Fibroblast of skin of back (primary cell): ENCODE measurements around the gene AGAP1.

Experiments
- DNase-seq: peaks from one replicate; pipeline ENCODE4 v3.0.0-alpha.2; 2013

The AGAP1 gene

DNA sequence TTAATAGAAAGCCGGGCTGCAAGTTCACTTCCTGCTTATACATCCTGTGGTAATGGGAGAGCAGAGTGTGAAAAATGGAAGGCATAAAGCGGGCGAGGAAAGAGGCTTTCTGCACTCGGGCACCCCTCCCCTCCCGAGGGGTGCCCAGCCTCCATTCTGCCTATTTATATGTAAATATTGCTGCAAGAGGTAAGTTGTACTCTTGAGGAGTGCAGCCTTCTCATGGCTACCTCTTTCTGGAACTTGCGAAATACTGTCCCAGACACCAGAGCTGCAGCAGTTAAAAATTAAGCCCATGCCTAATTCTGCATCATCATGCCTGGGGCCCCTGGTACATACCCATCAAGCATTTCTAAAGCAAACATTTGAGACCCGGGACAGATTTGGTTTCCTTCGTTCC is 518.3 kb downstream of the AGAP1 start:
- no peak for DNase-seq

GRCh38 chr2:236014408-236015131 is 520.7 kb downstream of the AGAP1 start:
- no peak for DNase-seq

DNA sequence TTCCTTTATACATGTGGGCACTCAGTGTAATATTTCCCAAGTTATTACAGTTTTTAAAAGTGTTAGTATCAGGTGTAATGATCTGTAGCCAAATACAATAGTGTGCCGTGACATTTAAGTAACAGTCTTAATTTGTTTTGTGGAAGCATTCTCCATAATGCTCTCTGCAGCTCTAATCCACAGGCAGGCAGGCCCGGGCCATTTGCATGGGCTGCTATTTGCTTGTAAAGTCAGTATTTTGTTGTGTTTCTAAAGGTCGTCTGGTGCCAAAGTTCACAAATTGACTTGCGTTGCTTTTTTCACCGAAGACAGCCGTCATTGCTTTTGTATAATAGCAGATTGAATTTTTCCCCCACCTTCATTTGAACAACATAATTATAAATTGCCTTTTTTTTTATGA is 521.3 kb downstream of the AGAP1 start:
- DNase-seq = no peak

DNA sequence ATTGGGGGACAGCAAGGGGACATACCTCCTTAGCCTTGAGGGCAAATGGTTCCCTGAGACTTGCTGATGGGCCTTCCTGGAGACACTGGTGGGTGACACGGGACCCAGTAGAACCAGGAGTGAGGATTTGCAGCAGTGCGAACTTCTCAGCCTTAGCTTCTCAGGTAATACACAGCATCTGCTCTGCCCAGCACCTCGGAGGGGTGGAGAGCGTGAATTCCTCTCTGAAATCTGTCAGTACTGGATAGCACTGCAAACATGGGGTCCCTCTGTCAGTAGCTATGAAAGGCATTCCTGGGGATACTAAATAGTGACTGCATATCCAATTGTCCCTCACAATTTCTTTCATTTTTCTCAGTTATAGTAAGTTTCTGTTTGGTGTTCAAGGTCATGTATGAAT is 522.7 kb downstream of the AGAP1 start:
- DNase-seq = no peak

- no peak for DNase-seq
These were observed 523.6 kb downstream of the AGAP1 start for GRCh38 chr2:236017446-236017845.

DNA sequence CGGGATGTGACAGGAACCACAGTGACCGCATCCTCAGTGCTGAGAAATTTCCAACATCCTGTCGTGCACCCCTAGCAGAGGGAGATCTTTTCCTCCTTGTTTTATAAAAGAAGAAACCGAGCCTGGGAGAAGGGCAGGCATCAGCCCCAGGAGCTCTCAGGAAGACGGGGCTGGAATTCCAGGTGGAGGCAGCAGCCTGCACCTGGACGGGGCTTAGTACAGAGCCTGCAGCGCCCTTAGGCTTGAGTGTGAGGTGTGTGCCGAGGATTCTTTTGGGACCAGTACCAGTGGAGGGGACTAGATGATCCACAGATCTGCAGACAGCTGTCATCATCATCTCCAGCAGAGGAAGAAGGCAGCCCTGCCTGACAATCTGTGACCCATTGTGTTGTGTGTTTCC is 525.6 kb downstream of the AGAP1 start:
- DNase-seq = no peak

- DNase-seq = peak; percentile 51
These were observed 527.7 kb downstream of the AGAP1 start for GRCh38 chr2:236021499-236022057.

DNA sequence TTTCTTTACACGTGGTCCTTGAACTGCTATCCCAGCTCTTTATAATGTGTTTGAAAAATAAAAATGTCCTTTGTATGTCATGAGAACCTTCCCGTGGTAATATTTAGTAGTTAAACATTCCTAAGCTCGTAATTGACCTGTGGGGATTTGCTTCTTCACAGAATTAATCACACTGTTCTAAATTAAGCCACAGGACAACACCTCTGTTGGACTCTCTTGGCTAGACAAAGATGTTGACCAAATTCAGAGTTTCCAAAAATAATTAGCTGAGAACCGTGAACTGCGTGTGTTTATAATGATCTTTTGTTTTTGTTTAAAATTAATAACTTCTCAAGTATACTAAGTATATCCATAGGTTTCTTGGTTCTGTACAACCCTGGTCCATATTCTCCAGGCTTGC is 528.3 kb downstream of the AGAP1 start:
- DNase-seq = no peak

DNA sequence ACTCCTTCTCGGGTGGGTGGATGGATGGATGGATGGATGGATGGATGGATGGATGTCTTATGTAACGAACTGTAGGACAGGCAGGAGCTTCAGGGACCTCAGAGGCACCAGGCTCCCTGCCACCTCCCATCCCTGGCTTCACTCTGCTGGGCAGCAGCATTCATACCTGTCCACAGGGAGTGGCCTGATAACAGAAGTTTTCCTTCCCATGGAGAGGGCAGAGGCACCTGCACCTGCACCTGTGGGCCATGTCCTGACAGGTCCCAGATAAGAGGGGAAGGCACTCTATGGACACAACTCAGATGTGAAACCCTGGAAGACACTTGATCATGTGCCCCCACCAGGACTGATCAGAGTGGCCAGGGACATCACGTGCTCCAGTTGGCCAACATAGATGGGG is 532.0 kb downstream of the AGAP1 start:
- DNase-seq = no peak

DNA sequence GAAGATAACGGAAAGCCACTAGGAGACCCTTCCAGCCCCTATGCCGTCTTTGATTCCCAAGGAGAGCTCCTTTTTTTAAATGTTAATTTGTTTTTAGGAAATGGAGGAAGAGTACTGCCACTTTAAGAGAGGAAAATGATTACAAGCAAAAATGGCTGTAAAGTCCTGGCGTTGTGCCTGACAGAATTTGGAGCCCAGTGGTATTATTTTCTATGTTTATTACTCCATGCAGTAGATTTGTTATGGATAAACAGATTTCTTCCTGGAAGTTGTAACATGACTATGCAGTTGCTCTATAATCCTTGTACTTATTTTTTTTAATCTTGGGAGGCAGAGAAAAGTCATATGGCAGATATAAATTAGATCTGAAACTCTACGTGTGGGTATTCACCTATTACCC is 533.0 kb downstream of the AGAP1 start:
- DNase-seq = no peak

- DNase-seq = no peak
These were observed 534.2 kb downstream of the AGAP1 start for GRCh38 chr2:236028066-236028465.

DNA sequence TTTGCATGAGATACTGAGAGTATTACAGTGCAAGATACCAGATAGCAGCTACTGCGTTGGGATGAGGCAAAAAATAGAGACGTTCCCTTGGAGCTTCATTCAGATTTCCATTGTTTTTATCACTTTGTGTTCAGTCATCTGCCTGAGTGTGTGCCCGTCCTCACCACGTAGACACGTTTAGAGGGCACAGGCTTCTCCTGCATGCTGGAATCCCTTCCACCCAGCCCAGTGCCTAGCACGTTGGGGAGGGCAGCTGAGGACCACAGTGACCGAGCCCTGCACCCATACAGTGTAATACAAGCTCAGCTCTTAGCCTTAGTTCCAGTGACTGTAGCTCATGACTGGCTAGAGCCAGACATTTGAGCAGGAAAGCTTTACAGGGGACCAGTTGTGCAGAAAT is 539.6 kb downstream of the AGAP1 start:
- no peak for DNase-seq

GRCh38 chr2:236034974-236035373 is 541.1 kb downstream of the AGAP1 start:
- no peak for DNase-seq

- DNase-seq = no peak
These were observed 542.2 kb downstream of the AGAP1 start for GRCh38 chr2:236036045-236036444.

GRCh38 chr2:236038096-236038495 is 544.3 kb downstream of the AGAP1 start:
- no peak for DNase-seq

GRCh38 chr2:236040600-236041328 is 546.9 kb downstream of the AGAP1 start:
- DNase-seq = no peak

- DNase-seq = no peak
These were observed 547.8 kb downstream of the AGAP1 start for GRCh38 chr2:236041616-236042015.

- DNase-seq = no peak
These were observed 548.2 kb downstream of the AGAP1 start for GRCh38 chr2:236042087-236042486.

GRCh38 chr2:236044191-236044590 is 550.3 kb downstream of the AGAP1 start:
- DNase-seq = no peak

GRCh38 chr2:236045251-236046235 is 551.7 kb downstream of the AGAP1 start:
- DNase-seq = no peak

GRCh38 chr2:236046715-236047114 is 552.9 kb downstream of the AGAP1 start:
- no peak for DNase-seq

DNA sequence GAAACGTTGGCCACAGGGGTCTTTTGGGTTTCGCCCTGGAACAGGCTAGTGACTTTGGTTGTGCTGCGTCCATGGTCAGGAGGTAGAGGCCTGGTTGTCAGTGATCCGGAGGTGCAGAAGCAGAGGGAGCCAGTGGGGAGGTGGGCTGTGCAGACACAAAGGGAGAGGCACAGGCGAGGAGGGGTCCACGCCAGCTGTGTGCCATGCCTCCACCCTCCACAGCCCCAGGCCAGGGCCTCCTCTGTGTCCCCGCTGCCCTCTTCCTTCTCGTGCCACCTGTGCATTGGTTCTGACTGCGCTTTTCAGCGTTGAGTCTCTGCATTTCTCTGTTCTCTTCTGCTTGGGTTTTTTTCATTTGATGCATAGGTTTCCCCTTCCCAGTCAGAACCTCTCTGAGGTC is 553.3 kb downstream of the AGAP1 start:
- DNase-seq = no peak
